GM18861 (cell line): ENCODE measurements around the gene TRIM29.

Source experiments
- ATAC-seq: cut with Tn5 transposase; IDR thresholded peaks from one replicate; pipeline ENCODE4 v1.9.1; 2021; ENCODE audit not compliant: unreplicated experiment

TRIM29 gene

GRCh38 chr11:120123946-120124345 is 14.0 kb downstream of the TRIM29 start:
- ATAC-seq = no peak

- ATAC-seq = no peak
These were observed 14.8 kb downstream of the TRIM29 start for GRCh38 chr11:120122924-120123683.

GRCh38 chr11:120121914-120122473 is 15.9 kb downstream of the TRIM29 start:
- ATAC-seq = no peak

- ATAC-seq = no peak
These were observed 16.6 kb downstream of the TRIM29 start for GRCh38 chr11:120121336-120121735.

- ATAC-seq = no peak
These were observed 17.0 kb downstream of the TRIM29 start for GRCh38 chr11:120120805-120121335.

- no peak for ATAC-seq
These were observed 18.8 kb downstream of the TRIM29 start for GRCh38 chr11:120119121-120119520.

- no peak for ATAC-seq
These were observed 19.9 kb downstream of the TRIM29 start for GRCh38 chr11:120117991-120118390.

- no peak for ATAC-seq
These were observed 20.9 kb downstream of the TRIM29 start for GRCh38 chr11:120116966-120117365.

- ATAC-seq = no peak
These were observed 22.5 kb downstream of the TRIM29 start for GRCh38 chr11:120115272-120116000.

- no peak for ATAC-seq
These were observed 25.6 kb downstream of the TRIM29 start for GRCh38 chr11:120112174-120112796.

GRCh38 chr11:120109531-120109930 is 28.4 kb downstream of the TRIM29 start:
- ATAC-seq = no peak

- no peak for ATAC-seq
These were observed 29.1 kb downstream of the TRIM29 start for GRCh38 chr11:120108785-120109168.

- no peak for ATAC-seq
These were observed 29.6 kb downstream of the TRIM29 start for GRCh38 chr11:120108154-120108784.

GRCh38 chr11:120107692-120108091 is 30.2 kb downstream of the TRIM29 start:
- no peak for ATAC-seq

GRCh38 chr11:120106354-120107150 is 31.4 kb downstream of the TRIM29 start:
- no peak for ATAC-seq

GRCh38 chr11:120105576-120105975 is 32.3 kb downstream of the TRIM29 start:
- ATAC-seq = no peak

GRCh38 chr11:120104041-120104565 is 33.8 kb downstream of the TRIM29 start:
- ATAC-seq = no peak

- ATAC-seq = no peak
These were observed 35.1 kb downstream of the TRIM29 start for GRCh38 chr11:120102864-120103122.

- ATAC-seq = no peak
These were observed 35.7 kb downstream of the TRIM29 start for GRCh38 chr11:120102050-120102863.
